ENCODE data around the gene LONP2.

DNA sequence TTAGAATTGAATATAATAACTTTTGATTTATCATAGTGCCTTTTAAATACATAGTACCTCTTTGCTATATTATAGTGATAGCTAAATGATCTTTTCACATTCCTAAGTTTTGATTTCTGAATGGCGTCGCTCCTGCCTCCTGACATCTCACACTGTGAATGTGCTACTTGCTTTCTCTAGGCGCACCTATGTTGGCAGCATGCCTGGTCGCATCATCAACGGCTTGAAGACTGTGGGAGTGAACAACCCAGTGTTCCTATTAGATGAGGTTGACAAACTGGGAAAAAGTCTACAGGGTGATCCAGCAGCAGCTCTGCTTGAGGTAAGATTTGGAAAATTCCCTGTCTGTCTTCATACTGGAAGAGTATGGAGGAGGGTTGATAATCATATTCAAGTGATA is 33.1 kb downstream of the LONP2 start:
- TF ChIP-seq CTCF (IDR thresholded peaks at IDR 0.05; ENCODE audit: low read depth, low read length) (no peak), EZH2phosphoT487 (IDR thresholded peaks at IDR 0.05; ENCODE audit: low read depth) (no peak)

Data from OCI-LY3 (cell line).